HepG2 (cell line): ENCODE data around the gene RPL32. TPM values are rescaled to one million over a fixed set of nuclear protein-coding genes. Genes with fewer than 3 reads are reported as not detected.

ENCODE experiments used
- ATF5 ChIP-seq: sonication (generic); formaldehyde crosslinking; IDR thresholded peaks from 2 replicates; pipeline ENCODE4 v1.4.0; 2020; ENCODE audit warnings: mild to moderate bottlenecking, low read depth, missing genetic modification reagents
- DR1 ChIP-seq: sonication (generic); formaldehyde crosslinking; IDR thresholded peaks from 2 replicates; pipeline ENCODE4 v1.8.0; 2021; ENCODE audit warnings: mild to moderate bottlenecking, missing genetic modification reagents, inconsistent platforms
- DRAP1 ChIP-seq: IDR thresholded peaks from 2 replicates; pipeline ENCODE4 v1.6.1; 2016; ENCODE audit warnings: missing genetic modification reagents, missing compliant biosample characterization
- EZH2 ChIP-seq: conservative IDR thresholded peaks from 2 replicates; pipeline ENCODE4 v1.6.1; 2012; ENCODE audit warnings: mild to moderate bottlenecking, low read depth, low read length, moderate library complexity
- MED1 ChIP-seq: sonication (generic); formaldehyde crosslinking; IDR thresholded peaks from 2 replicates; pipeline ENCODE4 v1.4.0; 2020; ENCODE audit warnings: missing genetic modification reagents
- MLXIP ChIP-seq: sonication (generic); formaldehyde crosslinking; IDR thresholded peaks from 2 replicates; pipeline ENCODE4 v1.9.0; 2021; ENCODE audit warnings: missing genetic modification reagents, borderline replicate concordance
- NFIB ChIP-seq: sonication (generic); formaldehyde crosslinking; IDR thresholded peaks from 2 replicates; pipeline ENCODE4 v1.9.0; 2021; ENCODE audit warnings: missing genetic modification reagents, mild to moderate bottlenecking, borderline replicate concordance
- NRL ChIP-seq: sonication (generic); formaldehyde crosslinking; IDR thresholded peaks from 2 replicates; pipeline ENCODE4 v1.5.0; 2020; ENCODE audit warnings: missing genetic modification reagents, mild to moderate bottlenecking, moderate library complexity, borderline replicate concordance
- PCBP2 ChIP-seq: fragments of 200-400 bp; formaldehyde crosslinking; optimal IDR thresholded peaks from 2 replicates; pipeline ENCODE3; 2018; ENCODE audit warnings: low read length, low read depth; ENCODE audit not compliant: poor library complexity, severe bottlenecking
- RNF2 ChIP-seq: fragments of 450-650 bp; conservative IDR thresholded peaks from 2 replicates; pipeline ENCODE4 v1.6.1; 2016; ENCODE audit warnings: low read depth
- TERF1 ChIP-seq: sonication (generic); formaldehyde crosslinking; IDR thresholded peaks from 2 replicates; pipeline ENCODE4 v1.8.0; 2022; ENCODE audit warnings: mild to moderate bottlenecking, missing genetic modification reagents, moderate library complexity
- TFDP1 ChIP-seq: IDR thresholded peaks from 2 replicates; pipeline ENCODE4 v1.6.1; 2016; ENCODE audit warnings: missing compliant biosample characterization, missing genetic modification reagents, borderline replicate concordance
- ZBTB7B ChIP-seq: sonication (generic); formaldehyde crosslinking; IDR thresholded peaks from 2 replicates; pipeline ENCODE4 v1.4.0; 2020; ENCODE audit warnings: missing genetic modification reagents
- ZGPAT ChIP-seq: IDR thresholded peaks from 2 replicates; pipeline ENCODE4 v1.6.1; 2016; ENCODE audit warnings: mild to moderate bottlenecking
- ZNF329 ChIP-seq: sonication (generic); formaldehyde crosslinking; IDR thresholded peaks from 2 replicates; pipeline ENCODE4 v1.9.0; 2021; ENCODE audit warnings: low read depth, mild to moderate bottlenecking, missing genetic modification reagents
- ZNF354B ChIP-seq: sonication (generic); formaldehyde crosslinking; IDR thresholded peaks from 2 replicates; pipeline ENCODE4 v1.8.0; 2022; ENCODE audit warnings: mild to moderate bottlenecking, missing genetic modification reagents
- ZNF484 ChIP-seq: sonication (generic); formaldehyde crosslinking; IDR thresholded peaks from 2 replicates; pipeline ENCODE4 v1.5.1; 2020; ENCODE audit warnings: mild to moderate bottlenecking, low read depth, missing genetic modification reagents, borderline replicate concordance
- ZNF564 ChIP-seq: sonication (generic); formaldehyde crosslinking; IDR thresholded peaks from 2 replicates; pipeline ENCODE4 v1.8.1; 2023; ENCODE audit warnings: mild to moderate bottlenecking, missing genetic modification reagents
- ZNF614 ChIP-seq: IDR thresholded peaks from 2 replicates; pipeline ENCODE4 v1.6.1; 2018; ENCODE audit warnings: missing biosample characterization, missing genetic modification reagents, inconsistent platforms, borderline replicate concordance
- ZNF766 ChIP-seq: sonication (generic); formaldehyde crosslinking; IDR thresholded peaks from 2 replicates; pipeline ENCODE4 v1.5.0; 2020; ENCODE audit warnings: missing genetic modification reagents, borderline replicate concordance
- ZNF768 ChIP-seq: sonication (generic); formaldehyde crosslinking; IDR thresholded peaks from 2 replicates; pipeline ENCODE4 v1.4.0; 2020; ENCODE audit warnings: missing genetic modification reagents
- polyA plus RNA-seq, 8 experiments: library from polyadenylated mRNA; depleted of rRNA in 3 of 8; stranded (reverse) in 7 of 8; unstranded in 1 of 8; fragments of >200 nt; fragmentation: Illumina TruSeq in 4 of 8; extraction: Trizol in 4 of 8; gene quantifications; 2 replicates each; pipeline versions ENCODE4 v1.2.1 to v1.2.3, GENCODE V29; 2011 to 2016; ENCODE audit warnings: low read depth in 4 of 8, missing spikeins in 1 of 8, mixed read lengths in 1 of 8; ENCODE audit not compliant: insufficient read depth in 1 of 8
- total RNA-seq, 5 experiments: library from RNA; depleted of rRNA; stranded (reverse); fragments of >200 nt; fragmentation: Illumina TruSeq; extraction: Trizol; gene quantifications; 2 replicates each; pipeline ENCODE4 v1.2.3, GENCODE V29; 2016; ENCODE audit warnings: low read depth in 1 of 5

The RPL32 gene
- total and polyA plus RNA-seq, 2 of the 13 experiments (the other 11 are each of a cell fraction or from before 2014, with no cell fraction given), result 1,781 to 2,401 TPM

GRCh38 chr3:12810013-12810780, 31.2 kb downstream of the RPL32 start (continued):
- 0 out of 2 replicates have a peak, but pooled peaks have one; percentile 12 for TF ChIP-seq ZNF766 (CRISPR knock-in tag)
- TF ChIP-seq ZNF484 (CRISPR knock-in tag), result no peak
- TF ChIP-seq TFDP1 (CRISPR knock-in tag), result peak; percentile 50; the same call in 1 of the 2 replicates
- no peak for TF ChIP-seq PCBP2
- TF ChIP-seq MED1 (CRISPR knock-in tag), result no peak
- TF ChIP-seq ZNF564 (CRISPR knock-in tag), result no peak
- TF ChIP-seq ZGPAT (CRISPR knock-in tag), result peak; percentile 81; the same call in 1 of the 2 replicates
- peak; percentile 45; the same call in 1 of the 2 replicates for TF ChIP-seq ZBTB7B (CRISPR knock-in tag)
- no peak for TF ChIP-seq NFIB (CRISPR knock-in tag)
- TF ChIP-seq TERF1 (CRISPR knock-in tag), result no peak
- TF ChIP-seq ATF5 (CRISPR knock-in tag), result no peak
- TF ChIP-seq MLXIP (CRISPR knock-in tag), result no peak
- TF ChIP-seq ZNF768 (CRISPR knock-in tag), result peak; percentile 74; the same call in 1 of the 2 replicates
- peak; percentile 79 for TF ChIP-seq RNF2
- TF ChIP-seq ZNF614 (CRISPR knock-in tag), result 0 out of 2 replicates have a peak, but pooled peaks have one; percentile 42
- TF ChIP-seq ZNF329 (CRISPR knock-in tag), result no peak
- peak; percentile 78 for TF ChIP-seq NRL
- no peak for TF ChIP-seq EZH2
- peak; percentile 67; the same call in 1 of the 2 replicates for TF ChIP-seq ZNF354B (CRISPR knock-in tag)
- 0 out of 2 replicates have a peak, but pooled peaks have one; percentile 21 for TF ChIP-seq DR1 (CRISPR knock-in tag)
- TF ChIP-seq DRAP1, result peak; percentile 64
